ENCODE results near the gene PREX1. TPM values are rescaled to one million over a fixed set of nuclear protein-coding genes. Genes with fewer than 3 reads are reported as not detected.

Gene PREX1
- total and polyA plus RNA-seq, 2 donors (not counting 3 experiments of a cell fraction or from before 2014, with no cell fraction given) = 51.3 to 72.9 TPM

GRCh38 chr20:48730977-48731376, 96.8 kb downstream of the PREX1 start:
- H2AFZ ChIP-seq (ENCODE audit: low read depth, low read length) = no peak overlapping the region
- intact Hi-C loops (cut with micrococcal nuclease) (no loop called here), dilution Hi-C loops (cut with MboI; ENCODE audit: extremely low pct_ligation_motif_present, low sequenced_read_pairs) (no loop called here)
- no peak overlapping the region for H3K4me3 ChIP-seq (replicated peaks in 1 of 3; ENCODE audit: insufficient read depth in 1 of 3, low read depth in 1 of 3, low read length in 3 of 3)
- peaks cover 6 to 14% of the 10 kb centered on the region in 2 experiments for H3K36me3 ChIP-seq (ENCODE audit: control insufficient read depth in 2 of 2, extremely low read depth in 1 of 2, insufficient read depth in 2 of 2, low read length in 2 of 2)
- H4K20me1 ChIP-seq (replicated peaks; ENCODE audit: control insufficient read depth, extremely low read depth, insufficient read depth, low read length) = no peaks in the 10 kb centered on the region
- no peak overlapping the region for H3K27ac ChIP-seq (ENCODE audit: insufficient read depth, low read depth, low read length)
- DNase-seq (ENCODE audit: low read depth, low spot score) (no peak), FAIRE-seq (no peak)
- H3K9ac ChIP-seq (replicated peaks; ENCODE audit: extremely low read depth, insufficient read depth, low read length) = no peak overlapping the region
- no TSS peak for BruUV-seq (replicated peaks)
- CTCF ChIA-PET = interaction anchor here (0.8 kb wide), 1 partner anchor 73 kb away, joined by 3 read pairs; no protein-coding TSS in a partner anchor
- no peak overlapping the region for H3K4me2 ChIP-seq (ENCODE audit: insufficient read depth, low read length)
- no peaks in the 10 kb centered on the region for H3K9me3 ChIP-seq (replicated peaks; ENCODE audit: control insufficient read depth, insufficient read depth, low read length)
- no peaks in the 10 kb centered on the region for H3K9me1 ChIP-seq (replicated peaks; ENCODE audit: control insufficient read depth, extremely low read depth, insufficient read depth, low read length)
- H3K4me1 ChIP-seq (ENCODE audit: control insufficient read depth, extremely low read depth, insufficient read depth, low read length) = peaks cover 12% of the 10 kb centered on the region
- H3K27me3 ChIP-seq (ENCODE audit: control insufficient read depth in 2 of 2, insufficient read depth in 2 of 2, low read length in 2 of 2) = no peaks in the 10 kb centered on the region
- POLR2A ChIA-PET = no interaction called here
- peaks cover 18% of the 10 kb centered on the region for H3K79me2 ChIP-seq (ENCODE audit: control insufficient read depth, insufficient read depth, low read length)
- TF ChIP-seq EZH2 (IDR thresholded peaks at IDR 0.05; ENCODE audit: borderline replicate concordance, low read depth, low read length, severe bottlenecking) (no peak), MYC (IDR thresholded peaks at IDR 0.05; ENCODE audit: low read depth, low read length) (no peak), GATA2 (IDR thresholded peaks at IDR 0.05; ENCODE audit: insufficient read depth, insufficient read length, low read depth, low read length) (no peak), FOS (IDR thresholded peaks at IDR 0.05; ENCODE audit: borderline replicate concordance, insufficient read depth, low read length) (no peak), JUN (IDR thresholded peaks at IDR 0.05; ENCODE audit: borderline replicate concordance, insufficient read depth, insufficient read length, low read depth) (no peak), POLR2A (IDR thresholded peaks at IDR 0.05; ENCODE audit: low read depth, low read length) (no peak), CTCF (IDR thresholded peaks at IDR 0.05; ENCODE audit: extremely low read depth in 1 of 2, insufficient read depth in 1 of 2, low read depth in 1 of 2, low read length in 2 of 2) (no peak), POLR2AphosphoS5 (IDR thresholded peaks at IDR 0.05; ENCODE audit: insufficient read depth, low read depth, low read length) (no peak)
- TF ChIP-seq, protein P1, sequence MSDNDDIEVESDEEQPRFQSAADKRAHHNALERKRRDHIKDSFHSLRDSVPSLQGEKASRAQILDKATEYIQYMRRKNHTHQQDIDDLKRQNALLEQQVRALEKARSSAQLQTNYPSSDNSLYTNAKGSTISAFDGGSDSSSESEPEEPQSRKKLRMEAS (IDR thresholded peaks at IDR 0.05; ENCODE audit: insufficient read depth, insufficient read length) = no peak
